GM12891 (cell line): ENCODE results near the gene MAPK8IP1.

Source experiments
- PAX5 ChIP-seq: IDR thresholded peaks from 2 replicates; pipeline ENCODE4 v1.6.1; 2011; ENCODE audit warnings: low read length, moderate library complexity, mild to moderate bottlenecking; ENCODE audit not compliant: insufficient read depth, severe bottlenecking
- POLR2A ChIP-seq: IDR thresholded peaks from 2 replicates; pipeline ENCODE4 v1.6.1; 2011; ENCODE audit warnings: low read depth, low read length, control low read depth
- POLR2AphosphoS5 ChIP-seq: IDR thresholded peaks from 2 replicates; pipeline ENCODE4 v1.6.1; 2011; ENCODE audit warnings: low read depth, low read length, control low read depth
- POU2F2 ChIP-seq: IDR thresholded peaks from 2 replicates; pipeline ENCODE4 v1.6.1; 2011; ENCODE audit warnings: low read depth, mild to moderate bottlenecking, control low read depth, low read length, moderate library complexity
- SPI1 ChIP-seq: IDR thresholded peaks from 2 replicates; pipeline ENCODE4 v1.6.1; 2011; ENCODE audit warnings: low read depth, low read length, control low read depth
- TAF1 ChIP-seq: IDR thresholded peaks from 2 replicates; pipeline ENCODE4 v1.6.1; 2011; ENCODE audit warnings: low read depth, low read length, control low read depth

DNA sequence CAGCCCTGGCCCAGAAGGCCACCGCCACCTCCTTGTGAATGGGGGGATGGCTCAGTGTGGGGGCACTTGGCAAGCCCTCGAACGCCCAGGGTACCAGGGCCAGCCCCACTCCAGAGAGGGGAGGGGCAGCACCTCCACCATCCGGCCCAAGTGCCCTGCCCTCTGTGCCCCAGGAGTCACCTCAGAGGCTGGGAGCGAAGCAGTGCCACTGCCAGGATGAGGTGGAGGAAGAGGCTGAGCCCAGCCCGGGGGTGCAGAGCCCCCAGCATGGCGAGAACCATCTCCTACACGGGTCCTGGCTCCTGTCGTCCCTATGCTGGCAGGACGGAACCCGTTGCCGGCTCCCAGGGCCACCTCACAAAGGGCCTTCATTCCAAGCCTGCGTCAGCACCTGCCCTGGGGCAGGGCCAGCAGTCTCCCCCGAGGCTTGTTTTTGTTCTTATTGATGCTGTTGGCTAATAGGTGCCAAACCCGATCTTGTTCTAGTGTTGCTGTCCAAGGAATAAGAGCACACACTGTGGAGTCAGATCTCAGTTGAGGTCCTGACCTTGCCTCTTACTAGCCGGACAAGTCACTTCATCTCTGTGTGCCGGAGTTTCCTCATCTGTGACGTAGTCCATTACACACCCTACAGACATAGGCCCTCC, 21.6 kb downstream of the MAPK8IP1 start, which contains the start of gene FREY1:
- TF ChIP-seq POLR2AphosphoS5 (0 out of 2 replicates have a peak, but pooled peaks have one; percentile 11), SPI1 (no peak), POLR2A (peak; percentile 40; the same call in 1 of the 2 replicates), TAF1 (no peak), POU2F2 (no peak), PAX5 (no peak)
